Dedifferentiated amniotic fluid mesenchymal stem cell (primary cell): ENCODE results near the gene FOXP1.

ENCODE experiments used
- DNase-seq: peaks from one replicate; pipeline ENCODE4 v3.0.0-alpha.2; 2016; ENCODE audit errors: extremely low spot score

The FOXP1 gene

GRCh38 chr3:71241246-71241901, 342.2 kb downstream of the FOXP1 start:
- no peak for DNase-seq

- DNase-seq: no peak
These were observed 343.5 kb downstream of the FOXP1 start for GRCh38 chr3:71240034-71240433.

- DNase-seq: no peak
These were observed 345.2 kb downstream of the FOXP1 start for GRCh38 chr3:71238355-71238757.

- DNase-seq: no peak
These were observed 345.9 kb downstream of the FOXP1 start for GRCh38 chr3:71237672-71238071.

- no peak for DNase-seq
These were observed 347.7 kb downstream of the FOXP1 start for GRCh38 chr3:71235846-71236245.

DNA sequence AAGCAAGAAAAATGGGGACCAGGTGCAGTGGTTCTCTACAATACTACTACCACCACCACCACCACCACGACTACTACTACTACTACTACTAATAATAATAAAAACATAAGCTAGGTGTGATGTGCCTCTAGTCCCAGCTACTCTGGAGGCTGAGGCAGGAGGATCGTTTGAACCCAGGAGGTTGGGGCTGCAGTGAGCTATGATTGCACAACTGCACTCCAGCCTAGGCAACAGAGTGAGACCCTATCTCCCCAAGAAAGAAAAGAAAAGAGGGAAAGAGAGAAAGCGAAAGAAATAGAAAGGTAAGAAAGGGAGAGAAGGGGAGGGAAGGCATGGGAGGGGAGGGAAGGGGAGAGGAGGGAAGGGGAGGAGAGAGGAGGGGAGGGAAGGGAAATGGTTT, 350.6 kb downstream of the FOXP1 start:
- DNase-seq: no peak

DNA sequence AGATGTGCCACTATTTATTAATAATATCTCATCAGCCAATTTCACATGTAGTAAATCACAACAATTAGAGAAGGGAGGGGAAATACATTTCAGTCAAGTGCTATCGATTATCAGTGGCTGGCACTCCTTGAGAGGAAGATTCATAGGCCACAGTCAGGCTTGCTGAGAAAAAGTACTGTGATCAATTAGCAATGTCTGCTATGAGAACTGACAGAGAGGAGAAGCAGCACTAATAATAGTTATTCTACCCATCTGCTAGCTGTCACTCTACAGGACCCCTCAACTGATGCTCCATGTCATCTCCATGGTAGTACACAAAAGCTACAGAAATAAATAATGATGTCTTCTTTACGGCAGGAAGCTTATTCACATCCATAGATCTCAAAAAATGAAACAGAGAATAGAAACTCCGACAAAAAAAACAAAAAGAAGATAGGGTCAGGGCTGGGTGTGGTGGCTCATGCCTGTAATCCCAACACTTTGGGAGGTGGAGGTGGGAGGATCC, 351.3 kb downstream of the FOXP1 start:
- DNase-seq: no peak

- no peak for DNase-seq
These were observed 351.8 kb downstream of the FOXP1 start for GRCh38 chr3:71231680-71232079.

DNA sequence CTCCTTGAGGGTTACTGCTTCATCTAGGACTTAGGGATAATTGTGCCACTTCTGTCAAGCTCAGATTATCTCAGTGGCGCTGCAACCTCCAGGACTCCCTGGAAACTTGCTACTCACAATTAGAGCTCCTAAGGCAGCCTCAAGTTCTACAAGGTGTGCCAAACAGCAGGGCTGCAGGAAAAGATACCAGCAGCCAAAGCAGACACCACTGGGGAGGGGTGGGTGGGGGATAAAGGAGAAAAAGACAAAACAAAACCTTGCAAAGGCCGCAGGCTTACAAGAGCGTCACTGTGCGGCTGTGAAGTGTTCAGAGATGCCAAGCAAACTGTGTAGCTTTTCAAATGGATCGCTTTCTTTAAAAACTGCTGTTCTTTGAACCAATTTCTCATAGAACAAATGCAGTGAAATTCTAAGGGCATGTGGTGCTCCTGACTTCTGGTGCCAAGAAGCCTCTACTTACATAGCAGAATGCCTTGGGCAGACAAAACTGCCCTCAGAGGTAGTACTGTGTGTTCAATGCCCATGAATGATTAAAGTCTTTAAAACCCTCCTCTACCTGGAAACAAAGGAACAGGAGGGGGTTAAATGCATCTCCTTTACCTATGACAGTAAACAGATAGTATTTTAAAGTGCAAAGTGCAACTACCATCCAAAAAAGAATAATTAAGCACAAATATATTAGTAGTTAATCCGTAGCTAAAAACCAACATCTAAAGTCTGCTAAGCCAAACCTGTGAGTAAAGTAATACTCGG, 353.4 kb downstream of the FOXP1 start:
- DNase-seq: no peak

DNA sequence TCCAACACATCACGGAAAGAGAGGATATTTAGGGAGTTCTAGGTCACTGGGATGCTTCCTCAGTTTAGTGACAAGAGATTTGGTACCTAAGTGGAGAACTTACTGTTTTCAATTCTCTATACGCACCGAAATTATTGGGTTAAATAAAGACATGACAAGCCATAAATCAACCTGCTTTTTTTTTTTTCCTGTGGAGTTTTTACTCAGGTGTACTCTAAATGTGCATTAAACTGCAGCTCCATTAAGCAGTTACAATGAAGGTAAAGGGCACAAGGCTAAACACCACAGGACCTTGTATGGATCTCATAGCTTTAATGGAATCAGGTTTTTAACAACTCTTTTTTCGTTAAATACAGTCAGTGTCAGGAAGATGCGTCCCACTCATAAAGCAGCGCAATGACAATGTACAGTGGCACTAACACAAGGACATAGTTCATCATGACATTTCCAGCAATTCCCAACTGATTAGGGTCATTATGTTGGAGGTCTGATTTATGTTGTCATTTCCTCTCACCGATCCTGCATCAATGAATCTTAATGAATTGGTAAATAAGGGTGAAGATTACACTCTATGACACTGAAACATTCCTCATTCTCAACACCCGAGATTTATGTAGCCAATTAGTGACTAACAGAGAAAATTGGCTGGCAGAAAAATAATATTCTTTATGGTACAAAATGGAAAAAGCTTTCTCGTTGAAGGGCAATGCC, 355.2 kb downstream of the FOXP1 start:
- DNase-seq: no peak

DNA sequence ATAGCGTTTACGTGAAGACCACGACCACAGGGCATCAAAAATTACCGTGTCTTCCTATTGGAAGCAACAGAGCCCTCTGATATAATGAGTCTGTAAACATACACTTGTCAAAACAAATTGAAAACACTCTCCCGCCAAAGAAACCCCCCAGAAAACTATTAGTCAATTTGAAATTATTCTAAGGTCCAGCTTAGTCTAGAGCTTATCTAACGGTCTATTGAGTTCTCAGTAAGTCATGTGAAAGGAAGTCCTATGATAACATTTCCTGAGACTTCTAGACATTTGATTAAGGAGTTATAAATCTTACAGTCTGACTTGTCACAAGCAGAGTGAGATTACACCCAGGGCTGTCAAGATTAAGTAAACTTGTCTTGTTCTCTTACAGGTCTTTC, 356.3 kb downstream of the FOXP1 start:
- no peak for DNase-seq

DNA sequence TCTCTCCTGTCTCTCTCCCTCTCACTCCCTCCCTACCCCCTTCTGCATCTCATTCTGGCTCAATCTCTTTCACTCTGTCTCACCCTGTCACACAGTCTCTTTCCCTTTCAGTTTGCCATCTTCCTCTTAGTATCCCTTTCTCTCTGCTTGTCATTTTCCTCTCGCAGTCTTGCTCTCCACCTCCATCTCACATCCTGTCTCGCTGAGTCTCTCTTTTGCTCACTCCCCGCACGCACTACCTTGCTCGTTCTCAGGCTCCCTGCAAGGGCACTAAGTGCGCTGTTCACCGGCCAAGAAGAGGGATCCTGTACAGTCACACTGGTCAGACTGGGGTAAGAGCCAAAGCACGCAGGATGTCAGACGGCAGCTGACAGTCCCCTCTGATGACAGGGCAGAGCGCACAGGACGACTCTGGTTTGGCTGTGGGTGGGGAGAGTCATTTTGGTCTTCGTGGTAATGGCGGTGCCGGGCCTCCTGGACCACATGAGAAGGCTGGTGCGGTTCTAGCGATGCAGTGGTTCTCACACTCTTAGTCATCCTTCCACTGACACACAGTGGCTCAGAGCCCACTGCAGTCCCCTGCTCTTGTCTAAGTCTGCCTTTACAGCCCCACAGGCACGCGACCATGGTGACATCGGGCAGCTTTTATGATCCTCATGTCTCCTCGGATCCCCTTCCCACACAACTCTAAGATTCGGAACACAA, 356.8 kb downstream of the FOXP1 start:
- no peak for DNase-seq

GRCh38 chr3:71225951-71226564, 357.5 kb downstream of the FOXP1 start:
- no peak for DNase-seq

DNA sequence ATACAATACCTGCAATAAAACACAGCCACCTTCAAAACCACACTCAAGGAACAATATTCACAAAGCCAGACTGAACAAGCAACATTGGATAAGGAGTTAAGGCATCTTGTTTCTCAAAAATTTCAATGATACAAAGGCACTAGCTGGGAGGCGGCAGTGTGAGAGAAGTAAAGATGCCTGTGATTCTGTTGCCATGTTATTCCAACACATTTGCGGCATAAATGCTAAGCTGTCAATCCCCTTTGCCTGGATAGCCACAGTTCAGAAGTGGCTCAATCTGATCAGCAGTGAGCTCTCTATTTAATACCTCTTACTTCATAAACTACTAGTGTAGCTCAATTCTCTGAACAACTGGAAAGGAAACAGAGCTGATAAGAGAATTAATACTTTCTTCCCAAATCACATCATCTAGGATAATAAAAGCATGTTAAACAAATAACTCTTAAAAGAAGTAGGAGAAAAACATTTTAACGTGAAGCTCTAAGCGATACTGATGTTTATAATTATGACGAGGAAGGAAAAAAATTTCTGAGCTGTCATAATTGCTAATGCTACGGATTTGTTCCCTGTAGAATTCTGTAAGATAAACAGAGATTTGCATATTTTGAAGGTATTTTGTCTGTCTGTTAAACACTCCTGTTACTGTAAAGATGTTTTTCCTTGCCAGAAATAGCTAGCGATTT, 358.4 kb downstream of the FOXP1 start:
- no peak for DNase-seq

GRCh38 chr3:71219744-71220638, 363.5 kb downstream of the FOXP1 start:
- no peak for DNase-seq

DNA sequence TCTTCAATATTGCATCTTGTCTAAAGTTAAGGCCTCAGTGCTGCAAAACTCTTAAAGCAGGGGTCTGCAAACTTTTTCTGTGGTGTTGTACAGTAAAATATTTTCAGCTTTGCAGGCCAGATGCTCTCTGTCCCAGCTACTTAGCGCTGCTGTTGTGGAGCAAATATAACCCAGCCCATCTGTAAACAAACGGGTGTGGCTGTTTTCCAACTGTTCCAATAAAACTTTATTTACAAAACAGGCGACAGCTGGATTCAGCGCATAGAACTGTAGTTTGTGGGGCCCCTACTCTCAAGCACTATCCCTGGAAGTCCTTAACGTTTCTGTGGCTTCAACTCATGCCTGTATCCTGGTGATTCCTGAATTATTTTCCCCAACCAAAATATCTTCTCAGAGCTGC, 365.0 kb downstream of the FOXP1 start:
- no peak for DNase-seq

DNA sequence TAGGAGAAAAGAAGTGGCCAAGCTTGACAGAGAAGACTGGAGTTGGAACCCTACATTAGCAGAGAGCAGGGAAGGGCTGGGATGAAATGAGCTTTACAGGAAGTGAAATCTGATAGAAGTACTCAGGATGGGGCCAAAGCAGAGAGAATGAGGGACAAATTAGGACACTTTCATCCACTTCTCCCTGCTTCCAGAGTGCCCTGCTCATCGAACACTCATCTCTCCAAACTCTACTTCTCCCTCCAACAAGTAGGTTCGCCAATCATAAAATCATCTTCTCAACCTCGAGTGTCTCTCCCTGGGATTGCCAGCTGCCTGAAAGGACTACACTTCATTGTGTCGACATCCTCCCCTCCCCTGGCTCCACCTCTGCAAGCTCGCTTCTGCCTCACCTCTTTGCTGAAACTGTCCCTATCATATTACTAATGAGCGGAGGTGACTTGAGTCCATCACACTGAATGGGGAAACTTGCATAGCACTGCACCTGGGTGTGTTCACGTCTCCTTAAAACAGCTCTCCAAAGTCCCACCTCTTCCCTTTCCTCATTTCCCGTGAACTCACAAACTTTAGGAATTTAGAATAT, 365.8 kb downstream of the FOXP1 start:
- no peak for DNase-seq

DNA sequence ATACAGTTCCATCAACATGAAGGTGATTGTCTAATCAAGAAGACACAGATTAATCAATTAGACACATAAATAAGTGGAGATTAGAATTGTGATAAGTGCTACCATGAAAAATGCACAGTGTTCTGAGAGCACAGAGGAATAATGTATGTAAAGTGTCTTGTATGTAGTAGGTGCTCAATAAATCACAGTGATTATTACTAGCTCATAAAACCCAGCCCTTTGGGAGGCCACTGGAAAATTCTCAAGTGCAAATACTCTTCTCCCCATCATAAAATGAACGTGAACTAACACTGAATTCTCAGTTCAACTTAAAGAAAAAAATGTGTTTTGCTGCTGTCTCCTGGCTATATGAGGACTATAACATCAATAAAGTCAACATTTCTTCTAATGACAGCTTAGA, 368.2 kb downstream of the FOXP1 start:
- no peak for DNase-seq

DNA sequence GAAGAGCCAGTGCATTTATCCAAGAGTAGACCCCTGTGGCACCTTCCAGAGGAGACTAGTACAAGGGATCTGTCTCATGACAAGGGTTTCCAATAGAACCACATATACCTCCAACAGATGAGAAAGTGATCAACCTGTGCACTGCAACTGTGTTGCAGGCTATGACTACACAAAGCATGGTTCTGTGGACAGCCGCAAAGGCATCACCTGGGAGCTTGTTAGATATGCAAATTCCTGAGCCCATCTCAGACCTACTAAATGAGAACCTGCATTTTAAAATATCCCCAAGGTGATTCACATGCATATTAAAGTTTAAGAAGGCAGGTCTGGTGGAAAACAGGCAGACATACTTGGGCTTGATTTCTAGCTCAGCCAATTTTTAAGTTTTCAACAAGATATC, 368.7 kb downstream of the FOXP1 start:
- DNase-seq: no peak

- DNase-seq: no peak
These were observed 369.5 kb downstream of the FOXP1 start for GRCh38 chr3:71214016-71214415.
